G401 (cell line): ENCODE measurements around the gene LAMA2. TPM values are rescaled to one million over a fixed set of nuclear protein-coding genes. Genes with fewer than 3 reads are reported as not detected.
A peak's percentile ranks its signal among the peaks of the same experiment; 100 is the strongest.

Experiments used
- DNase-seq: peaks from one replicate; pipeline ENCODE4 v3.0.0-alpha.2; 2015; ENCODE audit warnings: low spot score
- in situ Hi-C: cut with HindIII; loops from 2 replicates; pipeline ENCODE4 v1.10.0; 2016; ENCODE audit warnings: low sequenced_read_pairs, mixed read lengths
- total RNA-seq: library from RNA; depleted of rRNA; stranded (reverse); fragments of >200 nt; shearing (Covaris generic); gene quantifications from 2 replicates; pipeline ENCODE4 v1.2.3, GENCODE V29; 2014

LAMA2 gene
- total RNA-seq, 1 experiment from 2014 or later = not detected

GRCh38 chr6:129364037-129364436 lies 481.1 kb downstream of the LAMA2 start:
- DNase-seq = no peak
- in situ Hi-C loops = no loop called here

- in situ Hi-C loops = no loop called here
- DNase-seq = no peak
Observed at GRCh38 chr6:129364767-129365166, 481.8 kb downstream of the LAMA2 start.

- in situ Hi-C loops = no loop called here
- DNase-seq = no peak
Observed at GRCh38 chr6:129368076-129368475, 485.1 kb downstream of the LAMA2 start.

GRCh38 chr6:129368970-129369369 lies 486.0 kb downstream of the LAMA2 start:
- no peak for DNase-seq
- in situ Hi-C loops = no loop called here

- in situ Hi-C loops = no loop called here
- DNase-seq = no peak
Observed at GRCh38 chr6:129369737-129370136, 486.8 kb downstream of the LAMA2 start.

GRCh38 chr6:129370268-129370916 lies 487.5 kb downstream of the LAMA2 start:
- peak; percentile 29 for DNase-seq
- in situ Hi-C loops = no loop called here

GRCh38 chr6:129381885-129382284 lies 498.9 kb downstream of the LAMA2 start:
- no peak for DNase-seq
- in situ Hi-C loops = no loop called here

- in situ Hi-C loops = no loop called here
- no peak for DNase-seq
Observed at GRCh38 chr6:129382916-129383315, 500.0 kb downstream of the LAMA2 start.

- in situ Hi-C loops = no loop called here
- DNase-seq = no peak
Observed at GRCh38 chr6:129385117-129385516, 502.2 kb downstream of the LAMA2 start.

- in situ Hi-C loops = no loop called here
- no peak for DNase-seq
Observed at GRCh38 chr6:129390900-129391299, 508.0 kb downstream of the LAMA2 start.

- no peak for DNase-seq
- in situ Hi-C loops = no loop called here
Observed at GRCh38 chr6:129393654-129394053, 510.7 kb downstream of the LAMA2 start.

- in situ Hi-C loops = no loop called here
- no peak for DNase-seq
Observed at GRCh38 chr6:129398764-129399163, 515.8 kb downstream of the LAMA2 start.

- in situ Hi-C loops = no loop called here
- DNase-seq = no peak
Observed at GRCh38 chr6:129402244-129402643, 519.3 kb downstream of the LAMA2 start.

- in situ Hi-C loops = no loop called here
- DNase-seq = no peak
Observed at GRCh38 chr6:129411092-129411491, 528.2 kb downstream of the LAMA2 start.

GRCh38 chr6:129416337-129416990 lies 533.5 kb downstream of the LAMA2 start:
- no peak for DNase-seq

GRCh38 chr6:129417416-129418086 lies 534.6 kb downstream of the LAMA2 start:
- in situ Hi-C loops = no loop called here

More at GRCh38 chr6:129416337-129416990, 533.5 kb downstream of the LAMA2 start:
- in situ Hi-C loops = no loop called here

GRCh38 chr6:129419324-129419723 lies 536.4 kb downstream of the LAMA2 start:
- DNase-seq = no peak
- in situ Hi-C loops = no loop called here

More at GRCh38 chr6:129417416-129418086, 534.6 kb downstream of the LAMA2 start:
- DNase-seq = no peak

GRCh38 chr6:129426343-129426742 lies 543.4 kb downstream of the LAMA2 start:
- DNase-seq = no peak
- in situ Hi-C loops = no loop called here

GRCh38 chr6:129429956-129430355 lies 547.0 kb downstream of the LAMA2 start:
- in situ Hi-C loops = no loop called here
- DNase-seq = no peak

- no peak for DNase-seq
- in situ Hi-C loops = no loop called here
Observed at GRCh38 chr6:129432738-129433137, 549.8 kb downstream of the LAMA2 start.
